Measurements from ENCODE around the gene DLST.

GRCh38 chr14:74875204-74875603 is 6.5 kb upstream of the DLST start:
- TF ChIP-seq ZNF792 (tag by site-specific recombination; IDR thresholded peaks at IDR 0.05) (no peak), CTCF (tag by site-specific recombination; IDR thresholded peaks at IDR 0.05) (no peak), REST (tag by site-specific recombination; IDR thresholded peaks at IDR 0.05) (no peak), ZNF138 (tag by site-specific recombination; IDR thresholded peaks at IDR 0.05; ENCODE audit: borderline replicate concordance) (no peak)
- TF ChIP-seq, protein P1, sequence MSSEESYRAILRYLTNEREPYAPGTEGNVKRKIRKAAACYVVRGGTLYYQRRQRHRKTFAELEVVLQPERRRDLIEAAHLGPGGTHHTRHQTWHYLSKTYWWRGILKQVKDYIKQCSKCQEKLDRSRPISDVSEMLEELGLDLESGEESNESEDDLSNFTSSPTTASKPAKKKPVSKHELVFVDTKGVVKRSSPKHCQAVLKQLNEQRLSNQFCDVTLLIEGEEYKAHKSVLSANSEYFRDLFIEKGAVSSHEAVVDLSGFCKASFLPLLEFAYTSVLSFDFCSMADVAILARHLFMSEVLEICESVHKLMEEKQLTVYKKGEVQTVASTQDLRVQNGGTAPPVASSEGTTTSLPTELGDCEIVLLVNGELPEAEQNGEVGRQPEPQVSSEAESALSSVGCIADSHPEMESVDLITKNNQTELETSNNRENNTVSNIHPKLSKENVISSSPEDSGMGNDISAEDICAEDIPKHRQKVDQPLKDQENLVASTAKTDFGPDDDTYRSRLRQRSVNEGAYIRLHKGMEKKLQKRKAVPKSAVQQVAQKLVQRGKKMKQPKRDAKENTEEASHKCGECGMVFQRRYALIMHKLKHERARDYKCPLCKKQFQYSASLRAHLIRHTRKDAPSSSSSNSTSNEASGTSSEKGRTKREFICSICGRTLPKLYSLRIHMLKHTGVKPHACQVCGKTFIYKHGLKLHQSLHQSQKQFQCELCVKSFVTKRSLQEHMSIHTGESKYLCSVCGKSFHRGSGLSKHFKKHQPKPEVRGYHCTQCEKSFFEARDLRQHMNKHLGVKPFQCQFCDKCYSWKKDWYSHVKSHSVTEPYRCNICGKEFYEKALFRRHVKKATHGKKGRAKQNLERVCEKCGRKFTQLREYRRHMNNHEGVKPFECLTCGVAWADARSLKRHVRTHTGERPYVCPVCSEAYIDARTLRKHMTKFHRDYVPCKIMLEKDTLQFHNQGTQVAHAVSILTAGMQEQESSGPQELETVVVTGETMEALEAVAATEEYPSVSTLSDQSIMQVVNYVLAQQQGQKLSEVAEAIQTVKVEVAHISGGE (tag by site-specific recombination; conservative IDR thresholded peaks at IDR 0.05; ENCODE audit: low read depth) = no peak
